EH (cell line): Measurements from ENCODE around the gene HOXD9.

Source experiments
- DNase-seq: peaks from one replicate; pipeline ENCODE4 v3.0.0-alpha.2; 2015; ENCODE audit warnings: low read depth

The HOXD9 gene

DNA sequence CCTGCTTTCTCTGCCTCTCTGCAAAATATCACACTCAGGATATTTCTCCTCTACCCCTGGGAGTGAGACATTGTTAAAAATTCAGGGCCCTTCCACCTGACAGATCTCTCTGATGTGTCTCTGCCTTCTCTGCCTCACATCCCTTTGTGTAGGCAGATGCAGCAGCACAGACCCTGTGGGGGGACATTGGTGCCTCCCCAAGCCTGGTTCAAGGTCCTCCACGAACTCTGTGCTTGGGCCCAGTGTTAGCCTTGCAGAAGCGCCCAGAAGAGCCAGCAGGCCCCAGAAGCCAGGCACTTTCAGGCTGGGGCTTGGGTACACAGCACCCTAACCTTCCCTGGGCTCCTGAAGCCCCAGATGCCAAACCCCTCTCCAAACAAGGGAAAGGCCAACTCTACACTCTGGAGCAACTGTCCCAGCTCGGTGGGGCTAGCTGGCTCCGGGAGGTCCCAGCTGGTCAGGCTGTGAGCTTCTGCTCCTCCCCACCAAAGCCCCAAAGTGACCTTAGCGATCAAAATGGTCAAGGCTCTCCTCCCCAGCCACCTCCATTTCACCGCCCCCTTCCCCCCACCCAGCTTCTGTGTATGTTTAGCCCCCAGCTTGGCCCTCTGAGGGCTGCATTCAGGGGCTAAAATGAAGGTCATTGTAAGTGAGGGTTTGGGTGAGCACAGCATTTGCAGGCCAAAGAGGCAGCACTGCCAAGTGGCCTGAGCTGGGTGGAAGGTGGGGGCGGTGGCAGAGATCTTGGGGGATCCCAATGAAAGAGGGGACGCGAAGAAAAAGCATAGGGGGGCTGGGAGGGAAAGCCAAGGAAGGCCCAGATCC is 2.6 kb downstream of the HOXD9 start:
- DNase-seq = no peak

DNA sequence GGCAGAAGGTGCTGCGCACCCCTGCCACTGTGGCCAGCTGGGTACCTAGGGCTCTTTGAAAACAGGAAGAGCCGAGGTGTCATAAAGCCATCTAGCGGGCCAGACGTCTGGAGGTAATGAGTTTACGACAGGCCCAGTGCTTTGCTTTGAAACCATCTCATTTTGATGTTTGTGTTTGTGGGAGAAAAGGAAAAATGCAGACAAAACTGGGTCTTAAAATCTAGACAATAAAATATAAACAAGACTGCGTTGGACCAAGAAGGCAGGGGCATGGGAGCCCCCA is 3.2 kb downstream of the HOXD9 start:
- DNase-seq = no peak

GRCh38 chr2:176126929-176127773 is 4.6 kb downstream of the HOXD9 start:
- DNase-seq = peak; percentile 57

- DNase-seq = no peak
Observed at GRCh38 chr2:176127774-176128072, 5.2 kb downstream of the HOXD9 start.

GRCh38 chr2:176128172-176128981 is 5.9 kb downstream of the HOXD9 start:
- DNase-seq = no peak

DNA sequence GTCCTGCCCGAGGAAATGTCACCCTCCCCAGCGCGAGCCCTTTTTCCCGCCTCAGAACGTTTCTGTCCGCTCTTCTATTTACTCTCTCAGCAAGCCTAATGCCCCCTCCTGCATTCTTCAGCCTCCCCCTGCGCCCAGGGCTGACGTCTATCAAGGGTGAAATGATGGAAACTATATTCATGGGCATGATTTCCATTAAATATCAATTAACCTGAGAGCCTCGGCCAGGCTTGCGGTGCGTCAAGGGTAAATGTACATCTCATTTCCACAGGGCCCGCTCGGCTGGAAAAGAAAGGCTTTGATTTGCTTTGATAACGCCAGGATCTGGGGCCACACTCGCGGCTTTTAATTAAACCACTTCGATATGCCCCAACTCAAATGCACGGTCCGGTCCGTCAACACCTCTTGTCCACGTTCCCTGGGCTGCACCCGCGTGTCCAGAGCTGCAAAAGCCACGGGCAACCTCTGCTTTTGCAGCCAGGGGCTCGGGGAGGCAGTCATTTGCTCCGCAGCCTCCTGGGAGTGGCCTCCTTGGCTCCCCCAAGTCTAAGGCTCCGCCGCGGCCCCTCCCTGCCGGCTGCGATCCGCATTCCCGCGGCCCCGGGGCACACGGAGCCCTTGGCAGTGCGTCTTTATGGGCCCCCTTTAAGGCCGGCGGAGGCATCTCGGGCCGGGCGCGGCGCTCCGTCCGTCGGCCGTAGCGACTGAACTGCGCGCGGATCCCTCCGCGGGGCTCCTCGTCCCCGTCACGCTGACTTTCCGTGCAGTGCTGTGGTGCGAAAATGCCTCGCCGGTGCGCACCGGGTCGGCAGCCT is 6.7 kb downstream of the HOXD9 start, which contains the start of gene HOXD8:
HOXD8 (plus strand) TSS at position 724 of the 815 bp plus-strand sequence. CDS start 662 bp downstream, outside the sequence.
- peak; percentile 64 for DNase-seq

GRCh38 chr2:176129813-176130146 is 7.3 kb downstream of the HOXD9 start:
- no peak for DNase-seq

- peak; percentile 43 for DNase-seq
Observed at GRCh38 chr2:176130147-176130956, 7.8 kb downstream of the HOXD9 start.

GRCh38 chr2:176130957-176131847 is 8.7 kb downstream of the HOXD9 start:
- no peak for DNase-seq

DNA sequence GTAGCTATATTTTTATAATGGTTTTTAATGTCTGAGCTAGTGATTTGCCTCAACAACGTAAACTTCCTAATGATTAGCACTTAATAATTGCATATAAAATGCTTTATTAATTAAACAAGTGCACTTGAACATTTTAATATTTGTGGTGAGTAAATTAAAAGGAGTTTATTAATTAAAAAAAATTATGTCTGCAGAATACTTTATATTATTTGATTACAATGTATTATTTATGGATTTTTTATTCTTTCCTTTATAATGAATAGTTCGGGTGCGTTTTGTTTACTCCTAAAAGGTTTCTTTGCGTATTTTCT is 9.3 kb downstream of the HOXD9 start:
- no peak for DNase-seq

DNA sequence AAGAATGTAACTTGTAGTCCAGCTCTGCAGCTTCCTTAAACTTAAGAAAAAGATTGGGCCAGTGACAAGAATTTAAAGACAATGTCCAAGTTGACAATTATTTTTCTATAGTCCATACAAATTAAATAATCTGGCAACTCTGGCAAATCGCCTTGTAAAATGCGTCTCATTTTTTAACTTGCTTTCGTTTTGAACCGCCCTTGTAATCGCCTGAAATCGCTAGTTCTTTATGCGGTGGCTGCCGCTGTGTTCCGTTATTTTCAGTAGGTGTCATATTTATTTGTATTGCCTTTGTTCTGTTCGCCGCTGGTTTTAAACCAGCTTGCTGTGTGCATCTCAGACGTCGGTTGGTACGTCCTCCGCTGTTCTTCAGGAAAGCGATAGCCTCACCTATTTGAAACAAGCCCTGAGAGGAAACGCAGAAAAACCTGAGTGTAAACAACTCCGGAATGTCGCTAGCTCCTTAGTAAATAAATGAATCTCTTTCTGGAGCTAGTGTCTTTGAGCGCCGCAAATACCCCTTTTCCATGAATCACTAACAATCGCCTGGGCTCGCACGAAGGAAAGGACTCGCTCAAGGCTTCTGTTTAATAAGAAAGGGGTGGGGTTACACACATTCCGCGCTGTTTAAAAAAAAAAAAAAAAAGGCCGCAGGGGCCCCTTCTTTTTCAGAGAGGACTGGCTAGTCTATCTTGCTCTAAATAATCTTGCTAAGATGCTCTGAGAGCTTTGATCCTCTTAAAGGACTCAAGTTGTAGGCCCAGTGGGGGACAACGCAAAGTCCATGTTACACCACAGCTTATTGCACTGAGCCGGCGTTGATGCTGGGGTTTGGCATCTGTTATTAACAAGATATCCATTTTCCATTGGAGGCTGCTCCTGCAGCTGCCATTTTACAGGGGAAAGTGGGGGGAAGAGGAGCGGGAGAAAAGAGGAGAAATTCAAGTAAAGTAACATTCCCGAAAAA is 10.0 kb downstream of the HOXD9 start:
- DNase-seq = peak; percentile 9

GRCh38 chr2:176133389-176133788 is 10.9 kb downstream of the HOXD9 start:
- no peak for DNase-seq

GRCh38 chr2:176134035-176134434 is 11.5 kb downstream of the HOXD9 start:
- no peak for DNase-seq

GRCh38 chr2:176135035-176135440 is 12.5 kb downstream of the HOXD9 start:
- peak; percentile 31 for DNase-seq

DNA sequence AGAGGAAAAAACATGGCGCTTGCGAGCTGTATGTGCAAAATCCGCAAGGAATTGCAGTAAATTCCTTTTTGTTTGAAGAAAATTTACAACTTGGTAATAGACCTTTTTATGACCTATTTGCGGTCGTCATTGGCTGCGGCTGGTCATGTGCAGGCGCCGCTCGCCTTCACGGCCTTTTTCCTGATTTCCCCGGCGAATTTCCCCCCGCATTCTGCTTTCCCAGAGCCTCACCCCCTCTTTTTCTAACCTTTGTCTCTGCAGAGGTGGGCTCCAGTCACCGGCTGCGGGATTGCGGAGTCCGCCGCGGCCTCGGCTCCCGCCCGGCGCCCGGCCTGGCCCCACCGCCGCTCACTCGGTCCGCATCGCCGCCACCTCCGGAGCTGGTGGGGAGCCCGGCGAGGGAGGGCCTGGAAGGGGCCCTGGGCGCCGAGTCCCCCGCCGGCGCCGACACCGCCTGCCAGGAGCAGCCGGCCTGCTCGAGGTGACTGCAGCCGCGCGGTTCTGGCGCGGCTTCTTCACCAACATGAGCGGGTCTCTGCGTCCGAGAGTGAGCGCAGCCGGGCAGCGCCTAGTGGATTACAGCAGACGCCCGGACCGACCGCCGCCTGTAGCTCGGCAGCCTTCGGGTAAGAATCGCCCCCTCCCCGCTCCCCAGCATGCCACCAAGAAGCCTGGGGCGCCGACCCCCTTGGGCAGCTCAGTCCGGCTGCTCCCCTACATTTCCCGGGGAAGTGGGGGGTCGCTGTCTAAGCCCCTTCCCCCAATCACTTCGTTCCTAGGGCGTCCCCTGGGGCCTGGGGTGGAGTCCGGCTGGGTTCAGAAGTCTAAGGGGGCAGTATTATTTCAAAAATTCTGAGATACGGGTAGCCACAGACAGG is 14.1 kb downstream of the HOXD9 start:
- peak; percentile 35 for DNase-seq

DNA sequence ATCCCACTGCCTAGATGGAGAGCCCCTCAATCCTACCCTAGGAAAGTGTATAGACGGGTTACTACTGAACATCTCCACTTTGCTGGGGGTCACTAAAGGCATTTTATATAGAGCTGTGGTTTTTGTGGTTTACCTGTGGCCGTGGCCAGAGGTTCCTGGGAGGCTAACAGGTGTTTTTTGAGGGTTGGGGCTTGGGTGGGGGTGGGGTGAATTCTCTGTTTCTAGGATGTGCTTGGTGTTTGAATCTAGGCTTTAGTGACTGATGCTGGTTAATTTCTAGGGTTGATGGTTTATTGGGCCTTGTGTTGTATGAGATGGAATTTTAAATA is 14.7 kb downstream of the HOXD9 start:
- no peak for DNase-seq

DNA sequence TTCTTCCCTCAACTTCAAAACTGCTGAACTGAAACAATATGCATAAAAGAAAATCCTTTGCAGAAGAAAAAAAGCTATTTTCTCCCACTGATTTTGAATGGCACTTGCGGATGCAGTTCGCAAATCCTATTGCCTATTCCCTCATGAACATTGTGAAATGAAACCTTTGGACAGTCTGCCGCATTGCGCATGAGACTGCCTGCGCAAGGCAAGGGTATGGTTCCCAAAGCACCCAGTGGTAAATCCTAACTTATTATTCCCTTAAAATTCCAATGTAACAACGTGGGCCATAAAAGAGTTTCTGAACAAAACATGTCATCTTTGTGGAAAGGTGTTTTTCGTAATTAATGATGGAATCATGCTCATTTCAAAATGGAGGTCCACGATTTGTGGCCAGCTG is 15.4 kb downstream of the HOXD9 start:
- no peak for DNase-seq

GRCh38 chr2:176138526-176138922 is 16.0 kb downstream of the HOXD9 start:
- DNase-seq = no peak
